GM12891 (cell line): ENCODE data around the gene WFDC11.
"Not testable (repeated sequence)": the region's sequence is repeated elsewhere in the genome, so short reads cannot be mapped to it uniquely, and the experiment has no call there.

Experiments used
- DNase-seq: peaks from one replicate; pipeline ENCODE4 v3.0.0; 2011; ENCODE audit warnings: low spot score; ENCODE audit not compliant: insufficient read length
- FAIRE-seq: peaks from 2 replicates; lab custom pipeline; 2011; peaks lifted over from hg19 to GRCh38; lab: Jason Lieb, UNC
- PAX5 ChIP-seq: IDR thresholded peaks from 2 replicates; pipeline ENCODE4 v1.6.1; 2011; ENCODE audit warnings: low read length, moderate library complexity, mild to moderate bottlenecking; ENCODE audit not compliant: insufficient read depth, severe bottlenecking
- POLR2A ChIP-seq: IDR thresholded peaks from 2 replicates; pipeline ENCODE4 v1.6.1; 2011; ENCODE audit warnings: low read depth, low read length, control low read depth
- POLR2AphosphoS5 ChIP-seq: IDR thresholded peaks from 2 replicates; pipeline ENCODE4 v1.6.1; 2011; ENCODE audit warnings: low read depth, low read length, control low read depth
- POU2F2 ChIP-seq: IDR thresholded peaks from 2 replicates; pipeline ENCODE4 v1.6.1; 2011; ENCODE audit warnings: low read depth, mild to moderate bottlenecking, control low read depth, low read length, moderate library complexity
- SPI1 ChIP-seq: IDR thresholded peaks from 2 replicates; pipeline ENCODE4 v1.6.1; 2011; ENCODE audit warnings: low read depth, low read length, control low read depth
- TAF1 ChIP-seq: IDR thresholded peaks from 2 replicates; pipeline ENCODE4 v1.6.1; 2011; ENCODE audit warnings: low read depth, low read length, control low read depth

Gene WFDC11

GRCh38 chr20:45649312-45649863 lies 20.7 kb downstream of the WFDC11 start:
- TF ChIP-seq PAX5 (no peak), TAF1 (no peak), SPI1 (no peak), POLR2AphosphoS5 (no peak)
- FAIRE-seq, result no peak

DNA sequence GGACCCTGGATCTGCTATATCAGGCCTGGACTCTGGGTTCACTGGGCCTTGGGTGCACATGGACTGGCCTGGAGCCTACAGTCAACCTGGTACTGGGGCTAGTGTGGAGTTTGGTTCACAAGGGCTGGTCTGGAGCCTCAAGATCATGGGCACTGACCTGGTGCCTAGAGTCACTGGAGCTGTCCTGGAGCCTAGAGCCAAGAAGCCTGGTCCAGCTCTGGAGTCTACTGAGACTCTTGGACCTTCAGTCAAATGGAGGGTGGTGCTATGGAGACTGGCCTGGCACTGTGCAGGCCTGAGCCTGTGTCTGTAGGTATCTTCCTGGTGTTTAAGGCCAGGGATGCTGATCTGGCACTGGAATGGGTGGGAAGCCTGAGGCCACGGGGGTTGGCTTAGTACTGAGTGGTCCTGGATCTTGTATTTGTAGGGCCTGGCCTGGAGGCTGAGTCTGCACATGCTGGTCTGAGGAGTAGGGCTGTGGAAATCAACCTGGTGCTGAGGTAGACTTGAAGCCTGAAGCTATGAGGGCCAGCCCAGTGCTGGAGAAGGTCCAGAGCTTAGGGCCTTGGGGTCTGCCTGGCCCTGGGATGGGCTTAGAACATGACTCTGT lies 22.5 kb downstream of the WFDC11 start:
- TF ChIP-seq POU2F2 (no peak), TAF1 (no peak), POLR2A (no peak), POLR2AphosphoS5 (no peak), SPI1 (no peak), PAX5 (no peak)
- DNase-seq (no peak), FAIRE-seq (no peak)

More at GRCh38 chr20:45649312-45649863, 20.7 kb downstream of the WFDC11 start:
- DNase-seq, result no peak

DNA sequence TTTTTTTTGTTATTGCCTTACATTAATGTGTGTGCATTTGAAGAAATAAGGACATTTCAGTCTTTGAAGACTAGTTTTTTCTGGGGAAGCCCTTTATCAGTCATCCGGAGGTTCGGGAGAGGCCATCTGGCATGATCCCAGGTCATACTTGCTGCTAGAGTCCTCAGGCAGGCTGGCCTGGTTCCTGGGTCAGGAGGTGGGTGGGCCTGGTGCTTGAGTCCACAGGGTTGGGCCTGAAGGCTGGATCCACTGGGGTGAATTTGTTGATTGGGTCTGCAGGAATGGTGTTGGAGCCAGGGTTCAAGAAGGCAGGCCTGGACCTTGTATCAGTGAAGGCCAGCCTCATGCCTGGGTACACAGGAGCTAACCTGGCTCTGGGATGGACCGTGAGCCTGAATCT lies 23.2 kb downstream of the WFDC11 start:
- TF ChIP-seq POLR2AphosphoS5 (no peak), POU2F2 (no peak), SPI1 (no peak), PAX5 (no peak), POLR2A (no peak), TAF1 (no peak)
- no peak for FAIRE-seq
- no peak for DNase-seq

GRCh38 chr20:45645869-45646268 lies 24.2 kb downstream of the WFDC11 start:
- FAIRE-seq, DNase-seq: not testable (repeated sequence)

DNA sequence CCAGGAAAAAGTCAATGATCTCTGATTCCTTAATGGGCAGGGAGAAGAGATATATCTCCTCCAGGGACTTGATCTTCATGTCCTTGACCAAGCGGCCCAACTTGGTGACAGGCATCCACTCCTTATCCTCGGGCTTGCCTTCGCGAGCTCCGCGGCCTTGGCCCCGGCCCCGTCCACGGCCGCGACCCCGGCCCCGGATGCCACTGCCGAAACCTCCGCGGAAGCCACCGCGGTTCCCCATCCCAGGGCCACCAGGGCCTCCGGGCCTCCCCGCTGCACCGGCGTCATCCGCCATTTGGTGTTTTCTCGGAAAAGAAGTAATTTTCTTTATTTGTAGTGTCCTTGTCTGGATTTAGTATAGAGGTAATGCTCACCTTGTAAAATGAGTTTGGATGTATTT lies 29.0 kb downstream of the WFDC11 start:
- not testable (repeated sequence) for DNase-seq, FAIRE-seq

GRCh38 chr20:45639687-45640086 lies 30.4 kb downstream of the WFDC11 start:
- DNase-seq, result no peak
- TF ChIP-seq POLR2AphosphoS5, result no peak
- TF ChIP-seq POLR2A, result no peak
- TF ChIP-seq SPI1, result no peak
- TF ChIP-seq PAX5, result no peak
- no peak for TF ChIP-seq POU2F2
- TF ChIP-seq TAF1, result no peak
- FAIRE-seq, result no peak

- no peak for FAIRE-seq
- no peak for TF ChIP-seq POU2F2
- no peak for TF ChIP-seq POLR2A
- TF ChIP-seq SPI1, result no peak
- TF ChIP-seq TAF1, result no peak
- TF ChIP-seq PAX5, result no peak
- TF ChIP-seq POLR2AphosphoS5, result no peak
- DNase-seq, result no peak
Observed at GRCh38 chr20:45636513-45636912, 33.5 kb downstream of the WFDC11 start.

GRCh38 chr20:45631184-45631583 lies 38.9 kb downstream of the WFDC11 start, which contains the start of gene WFDC9:
Gene WFDC9 (minus strand): TSS chr20:45631284. CDS start chr20:45610181, 21,103 bp downstream.
- no peak for DNase-seq
- TF ChIP-seq POU2F2, result no peak
- TF ChIP-seq SPI1, result no peak
- no peak for TF ChIP-seq TAF1
- TF ChIP-seq POLR2AphosphoS5, result no peak
- TF ChIP-seq POLR2A, result no peak
- no peak for FAIRE-seq

- no peak for FAIRE-seq
- no peak for TF ChIP-seq SPI1
- TF ChIP-seq TAF1, result no peak
- TF ChIP-seq POLR2AphosphoS5, result no peak
- no peak for TF ChIP-seq POLR2A
- no peak for TF ChIP-seq POU2F2
- TF ChIP-seq PAX5, result no peak
- DNase-seq, result no peak
Observed at GRCh38 chr20:45630371-45630770, 39.7 kb downstream of the WFDC11 start.

DNA sequence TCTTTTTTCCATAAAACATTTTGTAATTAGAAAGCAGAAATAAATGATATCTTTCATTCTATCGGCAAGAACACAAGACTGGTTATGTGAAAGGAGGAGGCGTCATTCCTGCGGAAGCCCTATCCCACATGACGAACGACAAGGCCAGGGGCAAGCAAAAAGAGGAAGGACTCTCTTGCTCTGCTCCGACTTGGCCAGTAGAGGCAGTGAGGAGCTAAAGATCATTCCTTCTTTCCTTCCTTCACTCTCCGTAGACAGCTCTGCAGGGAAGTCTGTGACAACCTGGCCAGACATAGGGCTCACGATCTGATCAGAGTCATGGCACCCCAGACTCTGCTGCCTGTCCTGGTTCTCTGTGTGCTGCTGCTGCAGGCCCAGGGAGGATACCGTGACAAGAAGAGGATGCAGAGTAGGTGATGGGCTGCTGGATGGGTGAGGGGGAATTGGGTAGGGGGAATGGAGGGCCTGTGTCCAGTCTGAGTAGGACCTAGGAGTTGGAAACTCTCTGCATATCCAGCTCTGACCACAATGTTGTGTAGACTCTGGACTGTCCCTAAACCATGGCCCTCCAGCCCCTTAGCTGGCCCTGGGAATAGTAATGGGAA lies 40.4 kb downstream of the WFDC11 start, which contains the start of gene WFDC10A:
WFDC10A (plus strand) TSS at position 244 of the 605 bp plus-strand sequence; CDS start at position 319, 75 bp downstream.
- TF ChIP-seq SPI1 (peak; percentile 58), POU2F2 (no peak)
- FAIRE-seq (peak; percentile 20), DNase-seq (no peak)
